ENCODE measurements around the gene ZNF608. TPM values are rescaled to one million over a fixed set of nuclear protein-coding genes. Genes with fewer than 3 reads are reported as not detected.

The ZNF608 gene
- total RNA-seq, 1 donor from 2014 or later = 88.0 TPM

- H3K9me3 Mint-ChIP-seq (ENCODE audit: unreplicated experiment) = no peaks in the 10 kb centered on the region
- H3K4me3 Mint-ChIP-seq (ENCODE audit: unreplicated experiment) = no peak overlapping the region
- no peak overlapping the region for H3K27ac Mint-ChIP-seq (ENCODE audit: unreplicated experiment)
- no peak for TF ChIP-seq CTCF (IDR thresholded peaks at IDR 0.05; ENCODE audit: unreplicated experiment)
- H3K27me3 Mint-ChIP-seq (ENCODE audit: unreplicated experiment) = peaks cover 18% of the 10 kb centered on the region
- DNase-seq (ENCODE audit: low spot score) = no peak
- peaks cover 29% of the 10 kb centered on the region for H3K4me1 Mint-ChIP-seq (ENCODE audit: unreplicated experiment)
- H3K36me3 Mint-ChIP-seq (ENCODE audit: low read depth, unreplicated experiment) = no peaks in the 10 kb centered on the region
Measured at GRCh38 chr5:124747791-124748686, 1.6 kb upstream of the ZNF608 start.

GRCh38 chr5:124746916-124747790 is 714 bp upstream of the ZNF608 start:
- peak; percentile 75 for DNase-seq (ENCODE audit: low spot score)
- Mint-ChIP-seq H3K36me3 (ENCODE audit: low read depth, unreplicated experiment) (no peaks in the 10 kb centered on the region), H3K4me3 (ENCODE audit: unreplicated experiment) (no peak overlapping the region), H3K4me1 (ENCODE audit: unreplicated experiment) (peaks cover 29% of the 10 kb centered on the region), H3K9me3 (ENCODE audit: unreplicated experiment) (no peaks in the 10 kb centered on the region), H3K27me3 (ENCODE audit: unreplicated experiment) (peaks cover 18% of the 10 kb centered on the region), H3K27ac (ENCODE audit: unreplicated experiment) (no peak overlapping the region)
- TF ChIP-seq CTCF (IDR thresholded peaks at IDR 0.05; ENCODE audit: unreplicated experiment) = no peak

GRCh38 chr5:124745007-124745927 is 1.2 kb downstream of the ZNF608 start:
- no peak for TF ChIP-seq CTCF (IDR thresholded peaks at IDR 0.05; ENCODE audit: unreplicated experiment)
- H3K36me3 Mint-ChIP-seq (ENCODE audit: low read depth, unreplicated experiment) = no peaks in the 10 kb centered on the region
- no peak overlapping the region for H3K27ac Mint-ChIP-seq (ENCODE audit: unreplicated experiment)
- H3K27me3 Mint-ChIP-seq (ENCODE audit: unreplicated experiment) = peaks cover 18% of the 10 kb centered on the region
- DNase-seq (ENCODE audit: low spot score) = no peak
- H3K4me1 Mint-ChIP-seq (ENCODE audit: unreplicated experiment) = peaks cover 15% of the 10 kb centered on the region
- no peaks in the 10 kb centered on the region for H3K9me3 Mint-ChIP-seq (ENCODE audit: unreplicated experiment)
- H3K4me3 Mint-ChIP-seq (ENCODE audit: unreplicated experiment) = no peak overlapping the region

GRCh38 chr5:124744170-124744971 is 2.1 kb downstream of the ZNF608 start:
- no peak for TF ChIP-seq CTCF (IDR thresholded peaks at IDR 0.05; ENCODE audit: unreplicated experiment)
- Mint-ChIP-seq H3K4me1 (ENCODE audit: unreplicated experiment) (peaks cover 18% of the 10 kb centered on the region), H3K4me3 (ENCODE audit: unreplicated experiment) (no peak overlapping the region), H3K27me3 (ENCODE audit: unreplicated experiment) (peaks cover 18% of the 10 kb centered on the region), H3K27ac (ENCODE audit: unreplicated experiment) (no peak overlapping the region), H3K9me3 (ENCODE audit: unreplicated experiment) (no peaks in the 10 kb centered on the region), H3K36me3 (ENCODE audit: low read depth, unreplicated experiment) (no peaks in the 10 kb centered on the region)
- DNase-seq (ENCODE audit: low spot score) = peak; percentile 12
